HG03469 (cell line): ENCODE data around the gene EPHA4.
A peak's percentile ranks its signal among the peaks of the same experiment; 100 is the strongest.

ENCODE experiments used
- ATAC-seq: cut with Tn5 transposase; IDR thresholded peaks from one replicate; pipeline ENCODE4 v1.9.1; 2021; ENCODE audit warnings: mild to moderate bottlenecking, moderate library complexity, moderate number of reproducible peaks; ENCODE audit not compliant: unreplicated experiment

Gene EPHA4

DNA sequence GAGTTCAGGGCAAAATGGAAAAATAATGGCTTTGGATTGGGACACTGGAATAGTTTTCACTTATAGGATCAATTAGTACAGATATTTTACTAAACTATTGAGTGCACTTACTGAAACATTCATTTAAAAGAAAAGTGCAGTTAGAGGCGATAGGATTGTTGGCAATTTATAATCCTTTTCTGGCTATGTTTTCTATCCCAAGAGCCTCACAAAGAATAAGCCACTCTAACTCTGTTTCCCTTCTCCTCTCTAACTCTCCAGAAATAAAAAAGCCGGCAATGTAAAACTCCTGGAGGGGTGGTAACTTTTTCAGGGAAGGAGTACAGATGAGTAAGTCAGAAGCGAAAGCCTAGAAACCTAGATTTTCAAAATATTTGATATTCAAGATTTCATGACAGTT, 91.3 kb downstream of the EPHA4 start:
- ATAC-seq, result no peak

DNA sequence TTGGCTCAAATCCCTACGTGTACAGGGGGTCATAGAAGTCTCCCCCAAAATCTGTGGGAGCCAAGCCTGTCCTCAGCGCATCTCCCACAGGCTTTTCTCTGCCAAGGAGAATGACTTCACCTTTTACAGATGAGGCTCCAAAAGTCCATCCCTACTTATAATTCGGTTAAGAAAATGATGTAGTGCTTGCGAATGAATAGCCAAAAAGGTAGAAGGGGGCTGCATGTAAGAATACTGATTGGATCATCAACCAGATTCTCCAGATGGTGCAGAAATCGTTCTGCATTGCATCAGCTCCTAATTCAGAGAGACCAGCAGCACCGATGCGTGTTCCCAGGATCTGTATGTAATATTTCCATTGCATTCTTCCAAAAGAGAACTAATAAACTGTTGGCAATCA, 91.9 kb downstream of the EPHA4 start:
- ATAC-seq, result no peak

DNA sequence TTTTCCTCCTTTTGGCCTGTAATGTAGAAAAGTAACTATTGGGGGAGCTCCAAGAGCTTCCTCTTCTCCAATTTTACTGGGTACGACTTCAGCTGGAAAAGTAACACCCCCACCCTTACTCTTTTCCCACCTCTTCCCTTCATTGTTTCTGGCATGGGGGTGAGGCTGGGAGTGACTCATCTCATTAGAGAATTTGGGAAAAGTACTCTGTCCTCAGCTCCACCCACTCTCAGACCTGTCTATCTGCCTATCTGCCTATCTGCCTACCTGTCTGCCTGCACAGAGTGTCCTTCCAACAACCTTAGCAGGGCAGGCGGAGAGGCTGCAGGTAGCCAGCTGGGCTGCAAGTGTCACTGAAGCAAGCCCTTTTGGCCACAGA, 93.6 kb downstream of the EPHA4 start:
- no peak for ATAC-seq

DNA sequence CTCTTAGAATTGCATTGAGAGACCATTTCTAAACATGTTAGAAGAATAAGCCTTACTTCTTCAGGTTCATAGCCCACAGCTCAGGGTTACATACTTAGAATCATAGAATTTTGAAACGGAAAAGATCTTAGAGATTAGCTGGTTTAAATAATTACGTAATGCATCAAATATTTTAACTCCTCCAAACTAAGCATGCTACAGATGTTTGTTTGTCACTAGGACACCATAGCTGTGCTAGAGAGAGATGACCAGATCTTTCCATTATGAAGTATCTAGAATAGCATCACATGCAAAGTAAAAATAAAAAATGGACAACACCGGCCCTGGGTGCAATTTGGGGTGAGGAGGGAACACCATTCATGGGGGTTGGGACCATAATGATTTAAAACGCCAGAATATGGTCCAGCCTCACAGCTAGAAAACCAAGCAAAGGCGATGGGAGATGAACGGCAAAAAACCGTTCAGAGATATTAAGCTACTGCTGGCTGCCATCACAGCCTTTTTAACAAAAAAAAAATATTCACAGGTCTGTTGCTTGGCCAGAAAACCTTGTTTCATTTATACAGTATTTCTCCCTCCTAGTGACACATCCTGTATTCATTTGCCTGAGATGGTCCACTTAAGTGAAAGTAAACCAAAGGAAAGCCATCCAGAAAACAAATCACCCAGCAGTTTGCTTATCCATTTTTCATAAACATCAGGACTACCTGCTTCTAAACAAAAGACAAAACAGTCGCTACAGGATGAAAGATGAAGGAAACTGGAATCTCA, 94.2 kb downstream of the EPHA4 start:
- ATAC-seq, result no peak

DNA sequence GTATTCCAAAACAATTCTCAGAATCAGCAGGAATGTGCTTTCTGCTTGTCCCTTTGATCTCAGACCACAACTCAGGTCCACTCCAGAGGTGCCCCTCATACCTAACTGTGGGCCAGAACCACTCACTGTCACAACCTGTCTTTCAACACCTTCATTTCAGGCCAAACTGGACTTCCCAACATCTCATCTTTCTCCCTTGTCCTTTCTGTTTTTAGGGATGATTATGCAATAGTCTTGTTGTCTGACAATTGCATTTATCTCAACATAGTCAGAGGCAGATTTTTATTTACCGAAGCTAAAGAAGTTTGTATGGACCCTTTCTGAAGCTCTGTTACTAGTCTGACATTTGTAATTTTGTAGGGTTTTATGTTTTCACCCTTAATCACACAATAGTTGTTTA, 95.9 kb downstream of the EPHA4 start:
- ATAC-seq, result no peak

DNA sequence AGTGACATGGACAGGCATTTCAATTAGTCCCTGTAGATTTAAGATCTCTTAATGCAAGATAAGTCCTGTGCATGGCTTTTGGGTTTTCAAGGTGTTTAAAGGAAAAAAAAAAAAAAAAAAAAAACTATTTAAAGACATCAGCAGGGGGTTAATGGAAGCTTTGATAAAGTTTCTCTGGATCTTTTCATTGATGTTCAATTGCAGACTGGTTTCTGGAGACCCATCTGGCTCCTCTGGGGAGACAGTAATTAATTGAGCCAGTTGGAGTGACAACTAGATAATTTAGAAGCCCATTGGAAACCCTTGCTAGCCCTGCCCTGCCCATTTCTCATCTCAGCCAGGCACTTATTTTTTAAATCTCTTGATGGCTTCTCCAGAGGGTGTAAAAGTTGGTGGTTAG, 98.7 kb downstream of the EPHA4 start:
- no peak for ATAC-seq

DNA sequence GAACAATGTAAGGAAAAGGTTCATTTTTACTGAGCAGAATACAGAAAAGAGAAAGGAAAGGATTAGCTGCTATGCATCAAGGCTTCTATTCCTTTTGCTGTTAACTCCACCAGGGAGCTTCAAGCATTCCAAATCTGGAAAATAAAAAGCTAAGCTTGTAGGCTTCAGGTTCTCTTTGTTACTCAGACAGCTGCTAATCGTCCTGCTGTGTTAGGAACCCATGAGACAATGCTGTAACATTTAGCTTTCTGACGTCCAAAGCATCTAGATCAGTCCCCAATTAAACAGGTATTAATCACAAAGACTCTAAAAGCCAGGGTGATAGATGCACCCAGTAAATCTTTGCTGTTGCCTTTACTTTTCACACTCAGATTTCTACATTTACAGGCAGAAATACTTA, 103.8 kb downstream of the EPHA4 start:
- no peak for ATAC-seq

DNA sequence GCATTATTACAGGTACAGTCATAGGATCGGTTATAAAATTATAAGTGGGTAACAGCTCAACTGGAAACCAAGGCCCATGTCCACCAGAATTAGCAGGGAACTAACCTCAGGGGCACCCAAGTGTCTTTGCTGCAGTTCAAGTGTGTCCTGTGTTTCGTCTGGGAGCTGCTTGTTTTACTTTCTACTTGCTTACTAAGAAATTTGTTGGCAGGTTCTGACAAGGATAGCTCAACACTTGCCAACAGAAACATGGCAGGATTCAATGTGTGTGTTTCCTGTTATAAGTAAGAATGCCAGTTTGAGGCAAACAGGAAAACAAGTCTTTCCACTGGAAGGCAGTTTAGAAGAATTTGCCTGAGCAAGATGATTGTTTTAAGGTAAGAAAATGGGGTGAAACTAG, 104.5 kb downstream of the EPHA4 start:
- ATAC-seq, result no peak

DNA sequence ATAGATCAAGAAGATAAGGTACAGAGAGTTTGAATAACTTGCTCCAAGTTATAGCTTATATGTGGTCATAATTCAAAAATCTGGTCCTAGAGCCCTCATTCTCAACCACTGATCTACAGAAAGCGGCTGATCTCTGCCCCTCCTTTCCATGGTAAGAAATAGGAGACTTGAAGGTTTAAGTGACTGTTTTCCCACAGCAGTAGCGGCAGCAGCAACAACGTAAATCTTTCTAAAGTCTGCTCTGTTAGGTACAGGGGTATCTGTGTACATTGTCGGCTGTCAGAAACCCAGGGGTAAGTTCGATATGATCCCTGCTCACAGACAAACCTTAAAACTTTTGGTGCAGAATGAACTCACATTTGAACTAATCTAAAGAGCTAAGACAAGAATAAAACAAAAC, 105.4 kb downstream of the EPHA4 start:
- ATAC-seq, result no peak

DNA sequence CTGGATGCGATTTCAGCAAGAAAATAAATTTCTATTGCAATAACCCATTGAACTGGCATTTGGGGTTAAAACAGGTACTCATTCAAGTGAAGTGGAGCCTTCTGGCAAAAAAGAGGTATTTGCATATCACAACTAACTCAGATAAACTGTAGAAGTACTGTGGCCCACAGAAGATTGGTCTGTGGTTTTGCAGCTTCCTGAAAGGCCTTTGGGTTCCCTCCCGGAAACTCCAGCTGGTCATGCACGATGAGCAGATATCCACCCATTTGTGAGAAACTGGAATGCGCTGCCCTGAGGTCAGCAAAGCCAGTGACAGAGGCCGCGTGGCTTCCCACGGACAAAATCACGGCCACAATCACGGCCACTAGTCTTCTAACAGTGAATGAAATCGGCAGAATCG, 106.3 kb downstream of the EPHA4 start:
- ATAC-seq, result peak; percentile 71

DNA sequence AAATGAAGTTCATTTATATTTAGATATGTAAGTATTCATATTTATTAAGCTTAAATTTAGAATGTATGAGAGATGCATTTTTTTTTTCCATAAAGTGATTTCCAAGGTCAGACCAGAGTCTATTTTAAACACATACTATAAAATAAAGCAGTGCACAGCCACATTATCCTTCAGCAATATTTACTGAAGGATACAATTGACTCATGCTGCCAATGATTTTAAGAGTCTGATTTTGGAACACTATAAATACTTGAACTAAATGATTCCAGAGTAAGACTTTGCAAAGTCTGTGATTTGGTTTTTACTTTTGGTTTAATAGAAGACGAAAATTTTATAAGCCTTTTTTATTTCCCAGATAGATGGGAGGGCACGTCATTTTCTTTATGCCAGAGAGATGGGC, 107.1 kb downstream of the EPHA4 start:
- ATAC-seq, result no peak

DNA sequence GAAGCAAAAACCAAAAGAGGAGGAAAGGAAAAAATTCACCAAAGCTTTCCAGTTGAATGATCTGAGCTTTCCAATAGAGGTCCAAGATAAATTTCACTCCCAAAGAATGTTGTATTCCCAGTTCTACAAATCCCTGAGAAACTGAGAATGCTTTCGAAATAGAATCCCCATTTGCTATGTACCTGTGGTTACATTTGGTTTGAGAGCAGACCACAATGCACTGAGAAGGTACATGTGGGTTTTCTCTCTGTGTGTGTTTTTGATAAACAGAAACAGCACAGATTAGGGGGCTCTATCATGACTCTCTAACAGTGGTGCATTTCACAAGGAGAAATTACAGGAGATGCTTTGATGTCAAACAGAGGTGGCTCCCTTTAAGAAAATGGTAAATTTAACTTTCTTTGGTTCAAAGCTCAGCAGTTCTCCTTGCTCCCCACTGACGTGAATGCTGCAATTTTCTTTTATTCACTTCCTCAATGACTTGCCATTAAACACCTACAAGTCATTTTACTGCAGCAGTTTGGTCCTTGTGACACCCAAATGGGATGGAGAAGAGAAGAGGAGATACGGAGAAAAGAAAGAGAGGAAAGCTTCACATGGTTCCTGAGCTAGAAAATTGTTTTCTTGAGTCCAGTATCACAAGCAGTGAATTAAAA, 108.7 kb downstream of the EPHA4 start:
- ATAC-seq, result no peak

DNA sequence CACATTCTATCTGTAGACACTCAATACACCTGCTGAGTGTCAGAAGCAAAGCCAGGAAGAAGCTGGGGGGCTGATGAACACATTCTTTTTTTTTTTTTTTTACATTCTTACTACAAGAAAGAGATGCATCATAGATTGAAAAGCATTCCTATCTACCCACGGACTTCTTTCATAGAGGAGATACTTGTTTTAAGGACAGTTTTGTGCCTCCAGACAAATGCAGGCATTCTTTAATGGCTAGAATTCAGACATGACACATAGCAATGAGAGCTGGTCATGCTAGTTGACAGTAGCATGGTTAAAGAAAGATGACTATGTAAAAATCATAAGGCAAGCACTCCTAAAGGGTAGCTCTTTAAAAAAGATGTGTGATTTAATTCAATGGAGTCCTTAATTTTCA, 110.2 kb downstream of the EPHA4 start:
- ATAC-seq, result no peak

DNA sequence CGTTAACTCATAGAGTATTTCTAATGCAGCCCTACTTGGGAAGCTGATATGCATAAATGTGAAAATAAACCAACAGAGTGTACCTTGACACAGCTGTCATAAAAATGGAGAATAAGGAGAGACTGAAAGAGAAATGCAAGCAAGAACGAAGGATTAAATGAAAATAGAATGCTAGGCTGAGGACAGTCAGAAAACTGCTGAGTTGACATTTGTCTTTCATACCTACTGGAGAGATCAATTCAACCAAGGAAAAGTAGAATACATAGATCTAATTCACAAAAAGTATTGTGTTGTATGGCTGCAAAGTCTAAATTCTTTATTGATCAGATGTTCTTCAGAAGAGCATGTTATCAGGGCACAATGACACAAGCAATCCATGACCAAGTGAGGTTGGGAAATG, 112.0 kb downstream of the EPHA4 start:
- no peak for ATAC-seq

DNA sequence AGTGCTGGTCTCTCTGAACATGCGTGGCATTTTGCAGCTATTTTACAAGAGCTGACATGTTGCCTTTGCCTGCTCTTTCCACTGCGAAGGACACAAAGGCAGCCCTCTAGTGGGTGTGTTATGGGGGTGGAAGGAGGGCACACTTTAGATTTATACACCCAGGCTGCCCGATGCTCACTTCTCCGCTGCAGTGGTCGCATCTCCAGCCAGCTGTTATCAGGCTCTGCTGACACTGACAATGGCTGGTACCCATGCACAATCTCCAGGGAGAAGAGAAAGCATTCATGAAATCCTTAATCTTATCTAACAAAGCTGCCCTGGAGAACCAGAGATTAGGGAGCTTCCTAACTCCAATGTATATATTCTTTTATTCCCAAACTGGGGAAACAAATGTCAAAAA, 113.5 kb downstream of the EPHA4 start:
- no peak for ATAC-seq

DNA sequence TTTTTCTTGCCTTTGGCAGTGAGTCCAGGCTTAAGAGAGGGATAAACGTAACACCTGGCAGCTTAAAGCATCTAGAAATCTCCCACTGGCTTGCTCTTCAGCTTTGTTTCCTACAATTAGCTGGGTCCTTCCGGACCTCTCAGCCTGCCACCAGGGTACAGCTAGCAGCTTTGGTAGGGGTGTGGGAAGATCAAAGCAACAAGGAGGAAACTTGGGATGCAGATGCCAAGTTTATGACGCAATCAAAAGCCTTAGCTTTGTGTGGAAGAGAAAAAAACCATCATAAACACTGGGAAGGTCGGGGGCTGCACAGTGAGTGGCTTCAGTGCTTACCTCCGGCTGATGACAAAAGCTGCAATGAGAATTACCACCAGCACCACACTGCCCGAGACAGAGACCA, 116.9 kb downstream of the EPHA4 start:
- ATAC-seq, result no peak

DNA sequence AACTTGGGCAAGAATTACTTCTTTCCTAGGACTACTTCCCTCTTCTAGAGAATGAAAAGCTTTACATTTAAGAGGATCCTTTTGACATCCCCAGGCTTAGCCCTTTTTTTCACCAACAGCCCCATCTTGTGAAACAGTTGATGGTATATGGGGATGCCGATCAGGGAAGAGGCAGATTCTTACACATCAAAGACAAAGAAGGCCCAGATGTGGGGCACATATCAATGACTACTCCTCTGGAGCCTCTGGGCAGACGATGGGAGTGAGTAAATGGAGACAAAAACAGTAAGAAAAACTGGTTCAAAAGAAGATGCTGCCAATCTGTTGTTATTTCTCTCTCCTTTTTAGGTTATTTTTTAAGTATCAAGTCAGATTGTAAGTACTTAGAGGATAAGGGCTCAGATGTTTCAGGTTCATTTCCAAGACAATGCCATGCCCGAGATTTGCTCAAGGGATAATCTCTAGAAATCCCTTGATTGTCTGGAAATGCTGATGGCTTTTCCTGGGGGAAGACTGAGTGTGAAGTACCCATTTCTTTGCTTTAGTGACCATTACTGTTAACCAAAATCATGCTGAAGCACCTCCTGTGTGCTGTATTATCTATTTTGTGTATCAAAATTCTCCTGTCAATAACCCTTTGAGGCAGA, 117.5 kb downstream of the EPHA4 start:
- ATAC-seq, result no peak

DNA sequence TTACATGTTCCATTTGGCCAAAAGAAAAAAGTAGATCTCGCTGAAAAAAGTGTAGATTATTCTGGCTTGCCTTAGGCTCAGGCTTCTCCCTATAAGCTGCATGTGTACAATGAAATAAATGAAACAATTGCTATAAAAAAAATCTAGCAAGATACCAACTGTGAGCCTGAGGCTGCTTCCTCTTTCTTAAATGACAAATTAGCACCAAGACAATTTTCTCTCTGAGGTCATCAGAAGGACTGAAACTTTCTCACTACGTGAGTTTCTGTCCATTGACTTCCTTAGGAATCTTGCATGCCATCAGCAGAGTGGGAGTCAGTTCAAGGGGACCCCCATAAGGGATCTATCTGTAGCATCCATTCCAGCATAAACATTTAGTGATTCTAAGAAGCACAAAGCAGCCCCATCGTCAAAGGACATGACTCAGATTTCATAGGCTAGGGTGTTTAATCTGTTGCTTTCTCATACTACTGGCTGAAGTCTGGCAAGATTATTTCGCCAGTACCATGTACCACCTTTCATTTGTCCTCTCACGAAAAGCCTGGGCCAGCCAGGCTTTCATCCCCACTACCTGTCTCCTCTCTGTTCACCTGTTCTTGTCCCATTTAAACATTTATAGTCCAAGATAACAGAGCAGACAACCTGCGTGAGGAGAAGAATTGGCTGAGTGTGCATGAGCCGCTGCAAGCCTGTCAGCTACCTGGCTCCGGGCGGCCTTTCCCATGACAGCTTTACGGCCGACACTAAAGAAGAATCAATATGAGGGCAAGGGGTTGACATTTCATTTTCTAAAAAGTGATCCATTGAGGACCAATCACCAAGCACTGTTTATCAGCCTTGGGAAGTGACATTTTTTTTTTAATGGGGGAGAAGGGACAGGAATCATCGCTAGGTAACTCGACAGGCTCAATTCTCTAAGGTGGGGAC, 120.0 kb downstream of the EPHA4 start:
- ATAC-seq, result no peak

DNA sequence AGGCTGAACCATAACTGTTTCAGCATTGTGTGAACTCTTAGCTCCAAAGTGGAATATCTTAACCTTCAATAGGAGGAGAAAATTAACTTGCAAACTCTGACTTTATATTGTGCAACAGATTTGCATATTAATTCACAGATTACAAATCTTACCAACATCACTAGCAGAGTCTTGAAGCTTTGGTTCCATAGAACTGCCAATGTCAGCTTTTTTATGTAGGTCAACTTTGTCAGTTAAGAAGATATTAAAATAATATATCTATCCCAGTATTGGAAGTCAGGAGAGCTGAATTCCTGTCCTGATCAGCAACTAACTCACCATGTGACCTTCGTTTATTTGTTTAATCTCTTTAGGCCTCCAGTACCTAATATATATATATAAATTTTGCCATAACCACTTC, 121.8 kb downstream of the EPHA4 start:
- no peak for ATAC-seq

DNA sequence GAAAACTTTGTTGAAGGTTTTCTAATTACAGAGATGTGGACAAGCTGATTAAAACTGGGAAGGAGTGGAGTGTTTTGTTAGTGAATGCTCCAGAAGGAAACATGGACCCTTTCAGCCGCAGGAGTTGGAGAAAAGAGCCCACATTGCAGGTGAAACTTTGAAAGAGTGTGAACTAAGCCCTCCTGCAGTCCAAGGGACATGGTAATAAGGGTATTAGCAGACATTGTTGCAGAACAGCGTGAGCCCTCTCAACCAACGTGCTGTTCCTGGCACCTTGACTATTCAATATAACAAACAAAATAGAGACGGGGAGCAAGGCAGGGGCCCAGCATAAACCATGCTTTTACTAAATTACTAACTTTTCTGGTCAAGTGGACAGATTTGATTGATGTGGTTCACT, 122.7 kb downstream of the EPHA4 start:
- ATAC-seq, result no peak

DNA sequence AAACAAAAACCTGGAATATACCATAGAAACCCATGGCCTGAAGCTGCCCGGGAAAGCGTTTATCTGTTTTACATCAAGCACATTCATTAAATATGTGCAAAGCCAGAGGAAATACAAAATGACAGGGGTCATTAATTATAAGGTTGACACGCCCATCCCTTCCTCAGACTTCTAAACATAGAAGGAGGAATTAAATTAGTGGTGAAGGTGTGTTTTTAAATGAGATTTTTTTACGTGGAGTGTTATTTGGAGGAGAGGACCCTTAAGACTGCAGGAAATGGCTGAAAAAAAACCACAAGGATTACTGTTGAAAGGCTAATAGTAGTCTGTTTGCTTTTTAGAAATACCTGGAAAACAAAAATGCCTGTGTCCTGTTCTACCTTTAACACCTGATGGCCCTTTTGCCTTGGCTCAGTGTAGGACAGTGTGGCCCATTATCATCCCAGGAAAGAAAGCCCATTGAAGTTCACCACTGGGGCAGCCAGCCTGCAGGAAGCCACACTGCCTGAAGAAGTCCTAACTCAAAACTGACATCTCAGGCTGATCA, 123.2 kb downstream of the EPHA4 start:
- ATAC-seq, result no peak
